T47D (cell line): ENCODE measurements around the gene MED15.

Experiments
- DNase-seq, 2 experiments: peaks; one replicate each; pipeline versions ENCODE4 v3.0.0 to v3.0.0-alpha.2; 2011 to 2012; ENCODE audit warnings: low read depth in 1 of 2, low spot score in 1 of 2
- JUND ChIP-seq: IDR thresholded peaks from 2 replicates; pipeline ENCODE4 v1.6.1; 2012; ENCODE audit warnings: low read depth
- in situ Hi-C: cut with HindIII; loops from 2 replicates; pipeline ENCODE4 v1.10.0; 2016; ENCODE audit warnings: low sequenced_read_pairs, low pct_unique_long_range_greater_than_20kb

The MED15 gene

DNA sequence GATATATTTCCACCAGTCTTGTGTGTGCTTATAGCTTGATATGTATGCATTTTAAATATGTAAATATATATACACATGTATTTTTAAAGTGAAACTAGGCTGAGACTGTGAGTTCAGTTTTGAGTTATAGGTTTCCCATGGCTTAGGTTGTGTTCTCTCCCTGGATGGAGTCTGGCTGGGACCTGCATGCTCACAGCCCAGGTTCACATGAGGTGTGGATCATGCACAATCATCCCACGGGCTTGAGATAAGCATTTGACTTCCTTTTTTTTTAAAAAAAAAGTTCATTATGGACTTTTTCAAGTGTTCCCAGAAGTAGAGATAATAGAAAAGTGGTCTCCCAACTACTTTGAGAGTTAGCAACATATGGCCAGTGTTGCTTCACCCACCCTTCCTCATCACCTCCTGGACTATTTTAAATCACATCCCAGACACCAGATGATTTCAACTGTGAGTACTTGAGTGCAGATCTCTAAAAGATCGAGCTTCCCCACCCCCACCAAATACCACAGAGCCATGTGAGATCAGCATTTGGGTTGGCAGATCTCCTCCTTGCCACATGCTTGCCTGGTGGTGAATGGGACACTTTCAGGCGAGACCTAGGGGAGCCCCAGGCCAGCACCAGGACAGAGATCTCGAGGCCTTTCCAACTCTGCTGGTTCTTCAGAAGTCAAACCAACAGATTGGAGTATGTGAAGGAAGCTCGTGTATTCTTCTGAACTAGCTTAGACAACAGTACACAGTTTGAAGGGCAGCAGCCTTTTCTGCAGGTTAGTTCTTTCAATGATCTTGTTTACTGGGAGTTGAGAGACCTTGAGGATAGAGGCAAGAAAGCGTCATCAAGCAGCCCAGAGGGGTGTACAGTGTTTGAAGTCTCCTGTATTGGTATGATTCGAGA lies 15.9 kb downstream of the MED15 start:
- DNase-seq, result no peak
- no peak for TF ChIP-seq JUND
- in situ Hi-C loops, result no loop called here

DNA sequence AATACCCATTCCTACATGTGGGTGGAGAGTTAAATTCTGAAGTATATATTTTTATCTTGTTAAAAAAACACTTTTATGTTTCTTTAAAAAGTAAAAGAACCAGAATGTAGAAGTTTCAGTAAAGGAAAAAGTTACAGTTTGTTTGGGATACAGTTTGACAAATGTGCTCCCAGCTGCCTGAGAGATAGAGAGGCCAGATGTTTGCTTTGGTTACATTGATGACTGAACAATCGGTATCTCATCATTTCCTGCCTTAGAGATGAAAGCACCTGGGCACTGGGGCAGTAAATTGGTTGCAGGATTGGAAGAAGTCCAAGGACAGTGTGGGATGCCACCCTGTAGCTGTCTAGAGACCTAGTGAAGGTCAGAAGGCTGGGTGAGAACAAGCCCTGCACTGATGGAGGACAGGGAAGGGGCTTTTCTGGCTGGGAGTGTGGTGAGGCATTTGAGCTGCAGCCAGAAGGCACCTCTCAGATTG lies 16.6 kb downstream of the MED15 start:
- DNase-seq, result no peak
- in situ Hi-C loops, result no loop called here

DNA sequence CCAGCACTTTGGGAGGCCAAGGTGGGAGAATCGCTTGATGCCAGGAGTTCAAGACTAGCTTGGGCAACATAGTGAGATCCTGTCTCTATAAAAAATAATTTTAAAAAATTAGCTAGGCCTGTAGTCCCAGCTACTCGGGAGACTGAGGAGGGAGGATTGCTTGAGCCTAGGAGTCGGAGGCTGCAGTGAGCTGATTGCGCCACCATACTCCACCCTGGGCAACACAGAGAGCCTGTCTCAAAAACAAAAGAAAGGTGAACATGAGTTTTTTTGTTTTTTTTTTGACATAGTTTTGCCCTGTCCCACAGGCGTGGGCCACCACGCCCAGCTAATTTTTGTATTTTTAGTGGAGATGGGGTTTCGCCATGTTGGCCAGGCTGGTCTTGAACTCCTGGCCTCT lies 17.6 kb downstream of the MED15 start:
- no peak for DNase-seq
- no peak for TF ChIP-seq JUND
- in situ Hi-C loops, result no loop called here

More for the DNA sequence above, 16.6 kb downstream of the MED15 start:
- no peak for TF ChIP-seq JUND

DNA sequence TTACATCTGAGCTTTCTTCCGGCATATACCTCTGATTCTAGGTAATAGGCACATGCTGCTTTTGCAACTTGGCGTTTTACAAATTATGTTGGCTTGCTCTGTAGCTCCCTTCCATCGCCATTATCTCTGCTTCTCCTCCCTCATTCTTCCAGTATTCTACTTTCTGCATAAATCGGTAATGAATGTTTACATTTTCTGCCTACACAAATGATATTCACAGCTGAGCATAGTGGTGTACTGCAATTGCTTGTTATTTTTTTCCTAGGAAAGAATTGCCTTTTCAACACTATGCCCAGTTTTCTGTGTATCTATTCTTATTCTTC lies 18.9 kb downstream of the MED15 start:
- TF ChIP-seq JUND, result no peak
- in situ Hi-C loops, result no loop called here
- DNase-seq, result no peak

DNA sequence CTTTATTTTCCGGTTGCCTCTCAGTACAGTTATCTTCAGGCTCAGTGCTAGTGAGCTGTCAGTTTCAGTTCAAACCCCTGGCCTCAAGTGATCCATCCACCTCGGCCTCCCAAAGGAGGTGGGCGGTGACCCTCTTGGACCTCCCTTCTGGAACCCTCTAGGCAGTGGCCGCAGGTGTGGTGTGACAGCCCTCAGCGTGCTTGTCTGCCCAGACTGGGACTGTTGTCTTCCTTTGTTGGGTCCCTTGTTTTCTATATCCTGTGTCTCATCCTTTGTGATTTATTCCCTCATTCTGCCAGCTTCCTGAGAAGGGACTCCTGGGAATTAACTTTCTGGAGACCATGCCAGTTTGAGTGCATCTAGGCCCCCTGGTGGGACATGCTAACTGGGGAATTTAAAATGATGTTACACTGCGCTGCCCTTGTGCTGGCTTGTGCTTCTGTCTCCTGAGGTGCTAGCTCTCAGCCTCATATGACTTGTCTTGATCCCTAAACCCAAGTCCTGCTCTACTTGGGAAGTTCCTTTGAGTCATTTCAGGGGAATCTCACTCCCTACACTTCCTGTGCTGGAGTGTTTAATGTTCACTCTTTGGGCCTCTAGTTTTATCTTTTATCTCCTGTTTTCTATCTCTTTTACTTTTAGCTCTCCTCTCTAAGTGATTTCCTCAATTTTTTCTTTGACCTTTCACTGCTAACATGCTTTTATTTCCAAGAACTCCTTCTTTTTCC lies 19.4 kb downstream of the MED15 start:
- DNase-seq, result no peak
- in situ Hi-C loops, result no loop called here
- TF ChIP-seq JUND, result no peak

DNA sequence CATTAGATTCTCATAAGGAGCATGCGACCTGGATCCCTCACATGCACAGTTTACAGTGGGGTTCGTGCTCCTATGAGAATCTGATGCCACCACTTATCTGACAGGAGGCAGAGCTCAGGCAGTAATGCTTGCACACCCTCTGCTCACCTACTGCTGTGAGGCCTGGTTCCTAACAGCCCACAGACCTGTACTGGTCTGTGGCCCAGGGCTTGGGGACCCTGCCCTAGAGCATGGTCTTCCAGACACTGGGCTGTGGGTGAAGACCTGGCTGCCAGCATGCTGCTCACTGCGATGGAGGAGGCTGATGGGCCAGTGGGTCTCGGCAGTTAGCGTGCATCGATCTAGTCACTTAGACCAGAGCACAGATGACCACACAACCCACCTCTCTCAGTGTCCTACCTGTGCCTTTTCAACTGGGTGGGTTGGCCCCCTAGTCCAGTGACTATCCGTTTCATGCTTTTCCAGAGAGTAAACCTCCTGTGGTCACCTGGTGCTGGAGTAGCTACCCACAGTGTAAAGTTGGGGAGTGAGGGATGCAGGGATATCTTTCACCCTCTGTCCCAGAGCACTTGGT lies 21.1 kb downstream of the MED15 start:
- no peak for DNase-seq
- in situ Hi-C loops, result no loop called here
- TF ChIP-seq JUND, result no peak

DNA sequence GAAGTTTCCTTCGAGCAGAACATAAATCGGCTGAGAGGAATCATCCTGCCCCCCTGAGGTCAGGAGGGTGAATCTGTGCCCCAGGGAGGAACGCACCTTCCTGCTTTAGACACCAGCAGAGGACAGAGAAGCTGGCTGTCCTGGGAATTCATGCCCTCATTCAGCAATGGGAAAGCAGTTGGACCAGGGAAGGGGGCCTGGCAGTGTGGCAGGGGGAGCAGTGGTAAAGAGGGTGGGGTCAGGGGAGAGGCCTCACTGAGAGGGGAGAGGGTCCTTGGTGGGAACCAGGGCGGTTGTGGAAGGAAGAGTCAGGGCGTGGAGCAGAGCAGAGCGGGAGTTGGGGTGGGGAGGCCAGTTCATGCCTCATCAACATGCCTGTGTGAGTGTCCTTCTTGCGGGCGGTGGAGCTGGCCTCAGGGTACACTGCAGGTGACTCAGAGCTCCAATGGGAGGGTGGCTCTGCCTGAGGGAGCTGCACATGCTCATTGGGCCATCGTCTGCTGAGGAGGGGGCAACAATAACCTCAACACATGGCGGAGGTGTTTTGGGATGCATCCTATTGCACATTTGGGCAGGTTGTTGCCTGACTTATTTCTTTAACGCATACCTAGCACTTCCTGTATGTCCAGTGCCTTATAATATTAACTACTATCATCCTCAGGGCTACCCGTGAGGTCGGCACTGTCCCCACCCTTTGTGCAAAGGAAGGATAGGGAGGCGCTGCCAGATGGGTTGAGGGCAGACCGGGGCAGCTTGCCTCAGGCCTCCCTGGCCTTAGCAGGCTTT lies 23.2 kb downstream of the MED15 start:
- in situ Hi-C loops, result no loop called here
- no peak for TF ChIP-seq JUND
- DNase-seq, result no peak

DNA sequence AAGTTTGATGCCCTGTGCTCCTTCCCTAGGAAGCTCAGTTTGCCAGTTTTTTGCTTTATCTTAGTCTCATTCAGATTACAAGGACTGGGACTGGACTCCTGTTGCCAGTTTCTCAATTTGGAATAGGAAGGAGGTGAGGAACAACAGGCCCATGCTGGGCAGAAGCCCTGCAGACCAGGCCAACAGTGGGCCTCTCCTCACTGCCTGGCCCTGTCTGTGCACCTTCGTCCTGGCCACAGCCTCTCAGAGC lies 23.7 kb downstream of the MED15 start:
- in situ Hi-C loops, result no loop called here
- DNase-seq, result no peak

DNA sequence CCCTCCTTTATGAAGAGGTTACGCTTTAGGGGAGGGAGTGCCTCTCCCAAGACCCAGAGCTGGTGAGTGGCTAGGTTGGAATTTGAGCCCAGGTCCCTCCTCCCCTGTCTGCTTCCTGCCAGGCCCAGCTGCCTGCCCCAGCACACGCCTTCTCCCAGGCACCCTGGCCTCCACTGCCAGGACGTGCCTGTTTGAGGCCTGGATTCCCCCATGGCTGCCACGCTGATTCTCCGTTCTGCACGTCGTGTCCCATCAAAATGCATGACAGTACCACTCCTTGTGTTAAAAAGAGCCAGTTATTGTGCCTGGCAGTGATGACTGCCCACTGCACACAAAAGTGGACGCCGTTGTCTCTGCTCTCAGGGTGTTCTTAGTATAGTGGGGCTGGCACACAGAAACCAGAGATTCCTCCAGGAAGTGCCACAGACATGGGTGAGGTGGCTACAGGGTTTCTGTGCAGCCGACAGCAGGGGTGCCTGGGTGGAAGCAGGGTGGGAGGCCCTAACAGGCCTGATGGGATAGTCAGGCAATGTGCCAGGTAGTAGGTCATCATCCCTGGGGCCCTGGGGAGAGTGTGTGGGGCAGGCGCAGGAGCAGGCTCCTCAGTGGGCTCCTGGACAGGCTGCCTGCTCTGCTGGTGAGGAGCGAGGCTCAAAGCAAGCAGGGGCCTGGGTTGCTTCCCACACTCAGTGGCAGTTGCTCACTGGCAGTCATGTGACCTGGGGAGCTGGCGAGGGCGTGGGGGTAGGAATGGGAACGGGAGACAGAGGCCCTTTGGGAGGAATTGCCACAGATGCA lies 24.2 kb downstream of the MED15 start:
- no peak for TF ChIP-seq JUND
- peak in 1 of 2 experiments; percentile 34 for DNase-seq

More for the DNA sequence above, 23.7 kb downstream of the MED15 start:
- TF ChIP-seq JUND, result no peak

DNA sequence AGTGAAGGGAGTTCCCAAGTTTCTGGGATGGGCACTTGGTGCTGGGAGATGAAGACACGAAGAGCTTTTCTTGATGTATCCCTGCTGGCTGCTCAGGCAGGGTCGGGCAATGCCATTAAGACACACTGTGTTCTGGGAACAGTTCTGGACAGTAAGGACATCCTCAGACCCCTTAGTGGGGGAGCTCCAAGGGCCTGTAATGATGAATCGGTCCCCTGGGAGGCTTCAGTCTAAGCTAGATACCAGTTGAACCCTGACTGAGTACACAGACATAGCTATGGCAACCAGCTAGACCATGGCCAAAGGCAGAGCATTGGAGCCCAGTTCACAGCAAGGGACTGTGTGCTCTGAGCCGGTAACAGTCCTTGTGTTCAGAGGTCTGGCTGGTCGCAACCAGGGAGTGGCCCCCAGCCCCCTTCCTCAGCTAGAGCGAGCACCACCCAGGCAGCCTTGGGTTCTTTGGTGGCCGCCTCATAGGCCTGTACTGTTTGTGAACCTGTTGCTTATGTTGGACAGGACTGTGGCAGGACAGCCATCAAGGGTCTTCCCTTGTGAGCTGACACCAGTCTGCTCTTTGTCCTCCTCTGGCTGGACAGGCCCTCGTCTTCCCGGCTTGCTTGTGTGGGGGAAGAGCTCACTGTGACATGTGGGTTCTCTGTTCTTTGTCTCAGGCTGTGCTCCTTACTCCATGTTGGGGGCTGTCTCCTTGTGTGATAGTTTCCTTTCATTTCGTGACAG lies 25.0 kb downstream of the MED15 start:
- TF ChIP-seq JUND, result no peak
- in situ Hi-C loops, result no loop called here
- DNase-seq, result no peak

More for the DNA sequence above, 24.2 kb downstream of the MED15 start:
- in situ Hi-C loops, result no loop called here

DNA sequence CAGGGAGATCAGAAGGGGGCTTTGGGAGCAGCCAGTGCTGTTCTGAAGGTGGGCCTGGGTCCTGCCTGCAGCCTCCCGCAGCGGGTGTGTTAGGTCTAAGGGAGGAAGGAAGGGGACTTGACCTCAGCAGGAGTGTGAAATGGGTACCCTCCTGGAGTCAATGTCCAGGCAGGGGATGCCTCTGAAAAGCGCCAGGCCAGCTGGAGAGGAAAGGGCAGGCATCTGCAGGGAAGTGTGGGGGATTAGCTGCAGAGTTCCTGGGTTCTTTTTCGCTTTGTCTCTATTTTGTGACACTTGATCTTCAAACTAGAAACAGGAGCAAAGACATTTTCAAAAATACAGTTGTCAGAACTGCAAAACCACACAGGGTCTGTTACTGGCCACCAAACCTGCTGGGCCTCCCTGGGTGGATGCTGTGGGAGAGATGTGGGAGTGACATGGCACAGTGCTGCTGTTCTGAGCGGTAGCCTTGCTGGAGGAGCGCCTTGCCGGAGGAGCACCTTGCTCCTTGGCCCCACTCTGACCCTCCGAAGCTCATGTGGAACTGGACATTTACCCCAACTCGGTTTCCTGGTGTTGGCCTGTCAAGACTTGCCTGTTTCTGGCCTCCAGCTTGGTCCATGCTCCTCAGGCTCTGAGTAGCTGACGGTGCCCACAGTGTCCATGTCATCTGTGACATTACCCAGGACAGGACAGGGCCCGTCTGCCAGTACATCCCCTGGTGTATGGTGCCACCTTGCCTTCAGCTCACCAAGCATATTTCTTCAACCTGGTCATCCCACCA lies 25.9 kb downstream of the MED15 start:
- in situ Hi-C loops, result no loop called here
- DNase-seq, result no peak
- no peak for TF ChIP-seq JUND
